GM10266 (cell line): ENCODE measurements around the gene LARP6.
"Not testable (repeated sequence)": the region's sequence is repeated elsewhere in the genome, so short reads cannot be mapped to it uniquely, and the experiment has no call there.

Experiments used
- DNase-seq: peaks from one replicate; pipeline ENCODE4 v3.0.0; 2012; ENCODE audit errors: extremely low spot score
- CTCF ChIP-seq: IDR thresholded peaks from 2 replicates; pipeline ENCODE4 v1.5.1; 2012; ENCODE audit warnings: mild to moderate bottlenecking, low read depth; ENCODE audit not compliant: control insufficient read depth, insufficient read depth; ENCODE audit errors: missing control alignments

LARP6 gene

DNA sequence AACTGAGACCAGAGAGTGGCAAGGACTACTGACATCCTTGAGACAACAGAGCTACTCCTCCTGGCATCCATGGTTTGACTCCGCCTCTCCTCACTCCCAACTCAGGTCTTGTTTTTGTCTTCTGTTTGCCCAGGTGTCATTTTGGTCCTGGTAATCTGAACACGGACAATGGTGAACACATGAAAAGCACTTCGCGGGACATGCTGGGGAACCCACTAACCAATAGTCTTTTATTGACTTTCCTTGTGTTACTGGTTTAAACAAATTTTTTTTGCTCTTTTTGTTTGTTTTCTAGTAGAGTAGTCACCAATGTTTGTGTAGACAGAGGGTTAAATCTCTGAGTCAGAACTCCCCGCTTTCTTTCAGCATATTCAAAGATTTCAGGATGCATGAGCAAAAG is 38.4 kb downstream of the LARP6 start:
- DNase-seq: no peak
- TF ChIP-seq CTCF: no peak

GRCh38 chr15:70815011-70815410 is 38.9 kb downstream of the LARP6 start:
- not testable (repeated sequence) for DNase-seq

DNA sequence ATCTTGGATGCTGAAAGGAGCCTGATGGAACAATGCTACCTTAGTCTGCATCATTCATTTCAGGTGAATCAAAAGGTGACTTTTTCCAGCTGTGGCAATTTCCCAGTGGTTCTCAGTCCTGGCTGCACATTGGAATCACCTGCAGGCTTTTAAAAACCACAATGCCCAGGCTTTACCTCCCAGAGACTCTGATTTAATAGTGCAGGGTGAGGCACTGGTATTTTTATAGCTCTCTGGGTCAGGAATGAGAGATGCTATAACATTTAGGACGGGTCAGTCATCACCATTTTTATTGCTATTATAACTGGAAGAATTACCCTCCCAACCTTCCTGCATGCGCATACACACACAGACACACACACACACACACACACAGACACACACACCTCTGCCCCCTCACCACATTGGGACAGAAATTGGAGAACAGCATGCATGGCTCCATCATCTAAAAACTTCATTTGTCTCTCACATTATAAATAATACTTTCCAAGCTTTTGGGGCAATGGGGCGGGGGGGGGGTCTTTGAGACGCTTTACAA is 41.1 kb downstream of the LARP6 start:
- DNase-seq: no peak
- no peak for TF ChIP-seq CTCF

DNA sequence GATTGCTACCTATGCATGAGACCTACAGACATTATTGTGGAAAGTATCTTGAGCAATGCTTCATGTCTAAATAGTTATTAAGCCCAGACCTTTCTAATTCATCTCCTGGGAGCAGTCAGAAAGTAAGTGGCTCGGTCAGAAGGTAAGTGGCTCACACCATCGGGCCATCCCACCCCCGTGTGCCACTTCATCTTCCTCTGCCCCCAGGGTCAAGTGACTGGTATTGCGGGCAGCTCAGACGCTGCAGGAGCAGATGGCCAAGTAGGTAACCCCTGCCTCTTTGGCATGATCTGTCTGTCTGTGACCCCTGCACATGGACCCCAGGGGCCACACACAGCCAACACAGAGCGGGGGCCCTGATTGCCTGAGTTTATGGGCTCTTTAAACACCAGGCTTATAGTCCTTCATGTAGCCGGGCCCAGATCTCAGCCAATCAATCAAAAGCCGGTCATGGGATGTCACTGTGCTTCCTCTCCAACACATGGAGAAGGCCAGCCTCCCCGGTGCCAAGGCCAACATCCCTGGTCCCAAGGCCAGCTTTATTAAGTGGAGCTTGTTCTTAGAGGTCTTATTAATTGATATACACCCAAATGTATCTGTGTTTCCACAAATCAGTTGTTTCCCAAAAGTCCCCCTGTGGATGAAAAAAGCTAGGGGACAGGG is 42.9 kb downstream of the LARP6 start:
- DNase-seq: no peak
- TF ChIP-seq CTCF: no peak

DNA sequence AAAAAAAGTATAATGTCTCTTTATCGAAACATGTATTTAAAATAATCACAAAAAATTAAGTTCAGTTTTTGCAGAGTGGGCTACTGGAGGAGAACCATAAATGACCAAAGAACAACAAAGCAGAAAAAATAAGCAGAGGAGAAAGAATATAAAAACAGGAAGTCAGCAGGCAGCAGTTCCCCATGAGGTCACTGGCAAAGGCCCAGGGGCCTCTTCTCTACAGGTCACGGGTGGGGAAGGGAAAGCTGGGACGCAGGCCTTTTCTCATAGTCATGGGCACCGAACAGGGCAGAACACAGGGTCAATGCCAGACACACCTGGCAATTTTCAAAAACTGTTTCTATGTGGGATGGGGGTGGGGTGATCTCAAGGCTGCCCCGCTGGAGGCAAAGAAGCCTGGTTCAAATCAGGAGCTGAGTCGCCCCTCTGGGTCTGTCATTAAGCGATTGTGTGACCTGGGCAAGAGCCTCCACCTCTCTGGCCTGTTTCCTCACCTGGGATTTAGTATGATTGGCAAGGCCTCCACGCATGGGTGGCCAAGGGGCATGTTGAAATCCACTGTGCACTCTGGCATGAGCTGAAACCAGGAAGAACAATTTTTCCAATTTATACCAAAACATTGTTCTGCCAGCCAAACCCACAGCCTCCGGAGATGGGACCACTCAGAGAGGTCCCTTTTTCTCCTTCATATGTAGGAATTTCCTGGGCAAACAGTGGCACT is 46.8 kb downstream of the LARP6 start:
- no peak for DNase-seq
- TF ChIP-seq CTCF: no peak

DNA sequence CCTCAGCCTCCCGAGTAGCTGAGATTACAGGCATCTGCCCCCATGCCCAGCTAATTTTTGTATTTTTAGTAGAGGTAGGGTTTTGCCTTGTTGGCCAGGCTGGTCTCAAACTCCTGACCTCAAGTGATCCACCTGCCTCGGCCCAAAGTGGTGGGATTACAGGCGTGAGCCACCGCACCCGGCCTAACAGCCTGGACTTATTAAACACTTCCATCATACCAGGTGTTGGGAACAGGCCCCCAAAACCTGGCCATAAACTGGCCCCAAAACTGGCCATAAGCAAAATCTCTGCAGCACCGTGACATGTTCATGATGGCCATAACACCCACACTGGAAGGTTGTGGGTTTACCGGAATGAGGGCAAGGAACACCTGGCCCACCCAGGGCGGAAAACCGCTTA is 49.6 kb downstream of the LARP6 start:
- not testable (repeated sequence) for DNase-seq

DNA sequence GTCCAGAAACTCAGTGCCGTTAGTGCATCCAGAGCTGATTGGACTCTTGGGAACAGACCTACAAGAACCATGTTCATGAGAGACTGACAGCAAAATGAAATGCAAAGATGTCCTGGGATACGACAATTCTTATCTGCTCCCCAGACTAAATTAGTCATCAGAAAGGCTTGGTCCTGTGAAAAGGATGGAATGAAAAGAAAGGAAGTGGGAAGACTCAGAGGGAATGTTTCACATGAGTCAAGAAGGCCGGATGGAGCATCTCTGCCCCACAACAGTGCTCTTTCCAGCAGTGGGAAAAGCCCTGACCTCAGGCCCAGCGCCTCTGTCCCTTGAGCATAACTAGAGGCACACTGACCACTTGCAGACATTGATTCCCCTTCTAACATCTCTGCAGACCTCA is 51.3 kb downstream of the LARP6 start:
- TF ChIP-seq CTCF: no peak
- no peak for DNase-seq

GRCh38 chr15:70801109-70801508 is 52.8 kb downstream of the LARP6 start:
- DNase-seq: no peak
- TF ChIP-seq CTCF: no peak
